Stimulated activated effector memory CD8-positive, alpha-beta T cell treated with anti-CD3 and anti-CD28 coated beads, Interleukin-12 subunit alpha, Interleukin-12 subunit beta, amount 100 ng/mL, for 72 hours (primary cell): ENCODE measurements around the gene DMKN.
A peak's percentile ranks its signal among the peaks of the same experiment; 100 is the strongest.
"Not testable (repeated sequence)": the region's sequence is repeated elsewhere in the genome, so short reads cannot be mapped to it uniquely, and the experiment has no call there.

Experiments
- ATAC-seq: fragments of 150-1000 bp; cut with Tn5 transposase; 2 replicates; pipeline ENCODE4 v1.10.0; 2021
- DNase-seq, 2 donors: peaks; one replicate each; pipeline ENCODE4 v3.0.0; 2021 to 2022; ENCODE audit warnings: low spot score in 2 of 2
- H3K27ac Mint-ChIP-seq: one replicate; pipeline ENCODE4 v1.8.0; 2022; ENCODE audit warnings: mild to moderate bottlenecking, mixed read lengths
- H3K36me3 Mint-ChIP-seq: one replicate; pipeline ENCODE4 v1.8.0; 2022; ENCODE audit warnings: mild to moderate bottlenecking, mixed read lengths
- H3K4me1 Mint-ChIP-seq: one replicate; pipeline ENCODE4 v1.8.0; 2022; ENCODE audit warnings: mixed read lengths
- H3K4me3 Mint-ChIP-seq: one replicate; pipeline ENCODE4 v1.8.0; 2022; ENCODE audit warnings: mild to moderate bottlenecking, mixed read lengths
- H3K9me3 Mint-ChIP-seq: one replicate; pipeline ENCODE4 v1.8.0; 2022; ENCODE audit warnings: mixed read lengths

The DMKN gene

GRCh38 chr19:35474594-35474993 lies 38.9 kb downstream of the DMKN start:
- H3K4me1 Mint-ChIP-seq, H3K36me3 Mint-ChIP-seq, H3K9me3 Mint-ChIP-seq, H3K27ac Mint-ChIP-seq, H3K4me3 Mint-ChIP-seq, DNase-seq, ATAC-seq: not testable (repeated sequence)

DNA sequence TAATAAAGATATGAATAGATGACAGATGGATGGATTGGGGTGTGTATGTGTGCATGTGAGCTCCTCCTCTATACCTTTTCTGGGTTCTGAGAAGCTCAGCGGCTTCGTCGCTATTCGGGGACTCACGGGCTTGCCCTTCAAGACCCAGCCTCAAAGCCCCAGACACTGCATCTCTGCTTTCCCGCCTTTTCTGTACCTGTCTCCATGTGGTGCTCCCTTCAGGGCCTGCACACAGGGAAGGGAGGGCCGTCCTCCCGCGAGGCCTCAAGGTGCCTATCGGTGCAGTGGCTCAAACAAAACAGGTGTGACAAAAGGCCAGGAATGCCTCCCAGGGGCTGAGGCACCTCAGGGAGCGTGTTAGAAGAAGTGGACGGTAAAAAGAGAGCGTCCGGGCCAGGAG lies 39.3 kb downstream of the DMKN start:
- Mint-ChIP-seq H3K27ac (no peak overlapping the region), H3K9me3 (no peaks in the 10 kb centered on the region), H3K36me3 (no peaks in the 10 kb centered on the region), H3K4me1 (peaks cover 8% of the 10 kb centered on the region), H3K4me3 (no peak overlapping the region)
- ATAC-seq (no peak), DNase-seq (no peak)

DNA sequence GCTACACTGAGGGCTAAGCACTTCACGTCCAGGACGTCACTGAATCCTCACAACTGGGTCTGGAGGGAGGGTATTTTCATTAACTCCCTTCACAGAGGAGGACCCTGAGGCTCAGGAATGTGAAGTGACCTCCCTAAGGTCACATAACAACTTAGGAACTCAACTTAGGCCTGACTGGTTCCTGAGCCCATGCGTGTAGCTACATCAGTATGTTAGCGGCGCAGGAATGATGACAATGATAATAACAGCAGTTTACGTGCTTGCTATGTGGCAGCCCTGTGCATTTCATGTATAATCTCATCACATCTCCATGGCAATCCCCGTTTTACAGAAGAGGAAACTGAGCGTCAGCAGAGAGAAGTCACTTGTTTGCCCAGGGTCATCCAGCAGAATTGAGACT lies 41.5 kb downstream of the DMKN start:
- Mint-ChIP-seq H3K9me3 (no peaks in the 10 kb centered on the region), H3K36me3 (no peaks in the 10 kb centered on the region), H3K4me3 (no peak overlapping the region), H3K4me1 (peaks cover 14% of the 10 kb centered on the region), H3K27ac (no peak overlapping the region)
- no peak for DNase-seq
- no peak for ATAC-seq

DNA sequence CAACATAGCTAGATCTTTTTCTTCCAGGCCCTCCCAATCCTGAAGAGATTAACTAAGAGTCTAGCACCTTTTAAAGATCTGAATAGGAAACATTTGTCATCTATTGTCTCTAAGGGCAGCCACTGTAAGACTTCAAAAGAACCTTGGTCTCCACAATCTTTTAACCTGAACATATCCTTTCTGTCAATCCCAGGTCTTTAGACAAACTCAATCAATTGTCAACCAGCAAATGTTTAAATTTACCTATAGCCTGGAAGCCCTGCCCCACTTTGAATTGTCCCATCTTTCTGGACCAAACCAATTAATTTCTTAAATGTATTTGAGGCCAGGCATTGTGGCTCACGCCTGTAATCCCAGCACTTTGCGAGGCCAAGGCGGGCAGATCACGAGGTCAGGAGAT lies 42.4 kb downstream of the DMKN start:
- not testable (repeated sequence) for ATAC-seq, H3K36me3 Mint-ChIP-seq, H3K4me3 Mint-ChIP-seq, H3K27ac Mint-ChIP-seq, H3K9me3 Mint-ChIP-seq, DNase-seq
- H3K4me1 Mint-ChIP-seq: peaks cover 11% of the 10 kb centered on the region

DNA sequence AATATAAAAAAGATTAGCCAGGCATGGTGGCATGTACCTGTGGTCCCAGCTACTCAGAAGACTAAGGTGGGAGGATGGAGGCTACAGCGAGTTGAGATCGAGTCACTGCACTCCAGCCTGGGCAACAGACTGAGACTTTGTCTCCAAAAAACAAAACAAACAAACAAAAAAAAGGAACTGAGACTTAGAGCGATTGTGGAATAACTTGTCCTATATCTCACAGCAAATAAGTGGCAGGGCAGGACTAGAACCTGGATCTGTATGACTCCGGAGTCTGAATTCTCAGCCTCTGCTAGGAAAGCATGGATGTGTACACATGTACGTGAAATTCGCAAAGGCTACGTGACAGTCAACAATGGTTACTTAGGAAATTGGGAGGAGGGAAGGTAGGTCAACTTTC lies 43.3 kb downstream of the DMKN start:
- no peak overlapping the region for H3K27ac Mint-ChIP-seq
- H3K4me1 Mint-ChIP-seq: peaks cover 11% of the 10 kb centered on the region
- no peaks in the 10 kb centered on the region for H3K36me3 Mint-ChIP-seq
- H3K9me3 Mint-ChIP-seq: no peaks in the 10 kb centered on the region
- H3K4me3 Mint-ChIP-seq: no peak overlapping the region
- DNase-seq (no peak), ATAC-seq (no peak)

- H3K4me3 Mint-ChIP-seq: no peak overlapping the region
- no peaks in the 10 kb centered on the region for H3K9me3 Mint-ChIP-seq
- no peaks in the 10 kb centered on the region for H3K36me3 Mint-ChIP-seq
- H3K4me1 Mint-ChIP-seq: peaks cover 20% of the 10 kb centered on the region
- no peak overlapping the region for H3K27ac Mint-ChIP-seq
- ATAC-seq: peak; percentile 99
- peak; percentile 44 to 73 for DNase-seq
Observed at GRCh38 chr19:35468637-35469036, 44.8 kb downstream of the DMKN start.

DNA sequence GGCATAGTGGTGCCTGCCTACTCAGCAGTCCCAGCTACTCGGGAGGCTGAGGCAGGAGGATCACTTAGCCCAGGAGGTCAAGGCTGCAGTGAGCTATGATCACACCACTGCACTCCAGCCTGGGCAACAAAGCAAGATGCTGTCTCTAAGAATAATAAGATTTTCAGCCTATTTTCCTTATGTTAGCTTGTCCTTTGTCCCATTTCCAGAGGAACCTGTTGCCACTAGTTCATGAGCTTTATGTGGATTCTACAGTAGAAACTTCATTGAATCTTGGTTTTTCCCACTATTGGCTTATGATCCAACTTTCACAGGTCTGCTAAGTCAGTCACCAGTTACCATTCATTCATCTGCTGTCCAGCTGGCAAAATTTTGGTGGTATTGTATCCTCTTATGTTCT lies 47.2 kb downstream of the DMKN start:
- Mint-ChIP-seq H3K27ac (no peak overlapping the region), H3K4me3 (no peak overlapping the region), H3K36me3 (no peaks in the 10 kb centered on the region), H3K9me3 (no peaks in the 10 kb centered on the region), H3K4me1 (peaks cover 36% of the 10 kb centered on the region)
- ATAC-seq: no peak
- DNase-seq: no peak

GRCh38 chr19:35462956-35463355 lies 50.5 kb downstream of the DMKN start:
- peak overlapping the region; percentile 53 for H3K4me3 Mint-ChIP-seq
- H3K9me3 Mint-ChIP-seq, DNase-seq, H3K36me3 Mint-ChIP-seq: not testable (repeated sequence)
- peak; percentile 29 for ATAC-seq
- peak overlapping the region; percentile 64 for H3K27ac Mint-ChIP-seq
- H3K4me1 Mint-ChIP-seq: peaks cover 53% of the 10 kb centered on the region

DNA sequence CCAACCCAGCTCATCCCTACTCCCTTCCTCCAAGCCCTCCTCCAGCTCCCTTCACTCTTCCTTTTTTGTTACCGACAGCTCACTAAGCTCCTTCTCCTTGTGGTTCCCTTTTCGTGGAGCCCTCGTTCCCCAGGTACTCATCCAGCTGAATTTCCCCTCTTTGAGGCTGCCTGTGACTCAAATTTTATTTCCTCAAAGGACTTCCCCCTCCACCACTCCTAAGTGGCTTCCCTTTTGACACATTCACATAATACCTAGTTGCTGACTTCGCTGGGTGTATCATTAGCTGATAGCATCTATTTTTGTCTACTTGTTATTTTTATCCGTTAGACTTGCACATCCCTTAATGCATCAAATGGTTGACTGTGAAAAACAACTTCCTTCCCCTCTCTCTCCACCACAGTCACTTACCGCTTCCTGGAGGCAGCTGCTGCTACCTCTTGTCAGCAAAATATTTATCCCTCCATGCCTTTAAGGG lies 50.9 kb downstream of the DMKN start:
- Mint-ChIP-seq H3K36me3 (no peaks in the 10 kb centered on the region), H3K4me1 (peaks cover 54% of the 10 kb centered on the region), H3K9me3 (no peaks in the 10 kb centered on the region), H3K4me3 (peak overlapping the region; percentile 53), H3K27ac (peak overlapping the region; percentile 77)
- ATAC-seq (peak; percentile 92), DNase-seq (peak; percentile 21 to 62)

DNA sequence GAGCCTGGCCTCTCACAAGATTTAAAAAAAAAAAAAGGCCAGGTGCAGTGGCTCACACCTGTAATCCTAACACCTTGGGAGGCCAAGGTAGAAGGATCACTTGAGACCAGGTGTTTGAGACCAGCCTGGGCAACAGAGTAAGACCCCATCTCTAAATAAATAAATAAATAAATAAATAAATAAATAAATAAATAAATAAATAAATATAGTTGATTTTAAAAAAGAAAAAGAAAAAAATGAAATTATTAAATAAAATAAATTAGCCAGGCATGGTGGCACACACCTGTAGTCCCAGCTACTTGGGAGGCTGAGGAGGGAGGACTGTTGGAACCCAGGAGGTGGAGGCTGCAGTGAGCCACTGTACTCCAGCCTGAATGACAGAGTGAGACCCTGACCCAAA lies 51.7 kb downstream of the DMKN start:
- H3K9me3 Mint-ChIP-seq, ATAC-seq, H3K27ac Mint-ChIP-seq, H3K36me3 Mint-ChIP-seq, DNase-seq: not testable (repeated sequence)
- Mint-ChIP-seq H3K4me1 (peaks cover 58% of the 10 kb centered on the region), H3K4me3 (peak overlapping the region; percentile 53)

- Mint-ChIP-seq H3K27ac (no peak overlapping the region), H3K4me1 (peaks cover 60% of the 10 kb centered on the region), H3K9me3 (no peaks in the 10 kb centered on the region), H3K36me3 (no peaks in the 10 kb centered on the region), H3K4me3 (no peak overlapping the region)
- DNase-seq (no peak), ATAC-seq (no peak)
Observed at GRCh38 chr19:35461060-35461459, 52.4 kb downstream of the DMKN start.

GRCh38 chr19:35460608-35461007 lies 52.8 kb downstream of the DMKN start:
- Mint-ChIP-seq H3K36me3 (no peaks in the 10 kb centered on the region), H3K4me3 (no peak overlapping the region), H3K9me3 (no peaks in the 10 kb centered on the region), H3K27ac (no peak overlapping the region), H3K4me1 (peaks cover 60% of the 10 kb centered on the region)
- DNase-seq (no peak), ATAC-seq (peak; percentile 36)

- no peaks in the 10 kb centered on the region for H3K9me3 Mint-ChIP-seq
- DNase-seq (no peak), ATAC-seq (no peak)
- H3K4me3 Mint-ChIP-seq: no peak overlapping the region
- peaks cover 53% of the 10 kb centered on the region for H3K4me1 Mint-ChIP-seq
- H3K27ac Mint-ChIP-seq: no peak overlapping the region
- no peaks in the 10 kb centered on the region for H3K36me3 Mint-ChIP-seq
Observed at GRCh38 chr19:35459414-35460082, 53.9 kb downstream of the DMKN start.

DNA sequence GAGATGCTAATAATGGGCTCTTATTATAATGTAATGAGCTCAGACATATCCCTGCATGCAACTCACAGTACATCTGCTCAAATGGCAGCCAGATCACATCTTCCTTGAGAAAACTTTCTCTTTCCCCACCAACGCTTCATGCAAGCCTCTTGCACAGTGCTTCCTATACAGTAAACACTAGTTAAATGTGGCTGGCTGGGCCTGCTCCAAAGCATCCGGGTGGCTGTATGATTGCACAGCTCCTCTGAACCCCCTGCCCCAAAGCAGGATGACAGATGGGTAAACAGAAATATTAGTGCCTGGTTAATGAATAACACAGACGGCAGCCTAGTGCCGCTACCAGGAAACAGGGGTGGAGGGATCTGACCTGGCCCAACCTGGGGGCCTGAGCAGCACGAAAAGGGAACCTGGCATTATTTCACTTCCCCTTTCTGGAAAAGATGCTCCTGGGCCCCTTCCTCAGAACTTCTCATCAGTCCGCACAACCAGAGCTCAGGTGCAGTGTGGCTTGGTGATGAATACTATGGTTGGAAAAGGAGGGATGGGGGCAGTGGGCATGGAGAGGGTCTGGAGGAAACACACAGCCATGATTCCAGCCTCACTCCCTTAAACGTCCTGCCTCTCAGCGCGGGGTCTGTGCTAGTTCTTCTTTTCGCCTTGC lies 54.6 kb downstream of the DMKN start:
- no peak for ATAC-seq
- no peak overlapping the region for H3K4me3 Mint-ChIP-seq
- peaks cover 49% of the 10 kb centered on the region for H3K4me1 Mint-ChIP-seq

DNA sequence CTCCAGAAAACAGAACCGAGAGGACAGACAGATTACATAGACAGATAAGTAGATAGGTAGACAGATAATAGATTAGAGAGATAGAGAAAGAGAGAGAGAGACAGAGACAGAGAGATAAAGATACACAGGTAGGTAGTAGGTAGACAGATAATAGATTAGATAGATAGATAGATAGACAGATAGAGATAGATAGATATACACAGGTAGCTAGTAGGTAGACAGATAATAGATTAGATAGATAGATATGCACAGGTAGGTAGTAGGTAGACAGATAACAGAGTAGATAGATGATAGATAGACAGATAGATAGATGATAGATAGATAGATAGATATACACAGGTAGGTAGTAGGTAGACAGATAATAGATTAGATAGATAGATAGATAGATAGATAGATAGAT lies 55.3 kb downstream of the DMKN start:
- H3K9me3 Mint-ChIP-seq: no peaks in the 10 kb centered on the region
- no peak overlapping the region for H3K4me3 Mint-ChIP-seq
- no peak overlapping the region for H3K27ac Mint-ChIP-seq
- peaks cover 44% of the 10 kb centered on the region for H3K4me1 Mint-ChIP-seq
- no peaks in the 10 kb centered on the region for H3K36me3 Mint-ChIP-seq
- no peak for ATAC-seq
- no peak for DNase-seq

More for the DNA sequence above, 54.6 kb downstream of the DMKN start:
- Mint-ChIP-seq H3K9me3 (no peaks in the 10 kb centered on the region), H3K36me3 (no peaks in the 10 kb centered on the region), H3K27ac (no peak overlapping the region)
- DNase-seq: no peak

- Mint-ChIP-seq H3K36me3 (no peaks in the 10 kb centered on the region), H3K9me3 (no peaks in the 10 kb centered on the region), H3K4me1 (peaks cover 44% of the 10 kb centered on the region), H3K27ac (no peak overlapping the region), H3K4me3 (no peak overlapping the region)
- ATAC-seq (no peak), DNase-seq (no peak)
Observed at GRCh38 chr19:35457173-35457572, 56.3 kb downstream of the DMKN start.
